Muscle of leg (tissue), 11 donors: ENCODE results near the gene LRRC74B. TPM values are rescaled to one million over a fixed set of nuclear protein-coding genes. Genes with fewer than 3 reads are reported as not detected.
"Not testable (repeated sequence)": the region's sequence is repeated elsewhere in the genome, so short reads cannot be mapped to it uniquely, and the experiment has no call there.

Experiments
- DNase-seq: peaks from one replicate; pipeline ENCODE4 v3.0.0; 2013
- H3K27ac ChIP-seq: one replicate; pipeline ENCODE4 v1.5.1; 2013; ENCODE audit warnings: mild to moderate bottlenecking, low read length, control low read depth
- H3K27me3 ChIP-seq: one replicate; pipeline ENCODE4 v1.6.1; 2013; ENCODE audit warnings: low read length; ENCODE audit not compliant: control insufficient read depth, insufficient read depth
- H3K36me3 ChIP-seq: one replicate; pipeline ENCODE4 v1.6.1; 2013; ENCODE audit warnings: low read length; ENCODE audit not compliant: control insufficient read depth, insufficient read depth
- H3K4me1 ChIP-seq: one replicate; pipeline ENCODE4 v1.6.1; 2013; ENCODE audit warnings: low read length; ENCODE audit not compliant: control insufficient read depth, insufficient read depth
- H3K4me3 ChIP-seq: one replicate; pipeline ENCODE4 v1.5.1; 2013; ENCODE audit warnings: low read length, control low read depth
- H3K9me3 ChIP-seq: replicated peaks from 2 replicates; pipeline ENCODE4 v1.6.1; 2013; ENCODE audit warnings: low read depth, low read length; ENCODE audit not compliant: control insufficient read depth
- WGBS: methylation state at CpG from one replicate; pipeline ENCODE4 v1.1.5; 2013; ENCODE audit warnings: missing lambda C conversion rate; ENCODE audit not compliant: insufficient coverage; 5-methylcytosine and 5-hydroxymethylcytosine counted together
- polyA plus RNA-seq, 8 donors: library from polyadenylated mRNA; unstranded; fragments of 120-200 nt; gene quantifications; one replicate each; pipeline versions ENCODE4 v1.2.1 to v1.2.3, GENCODE V29; 2013; ENCODE audit warnings: inconsistent platforms in 1 of 8, low replicate concordance in 1 of 8; ENCODE audit not compliant: insufficient read length in 8 of 8, insufficient read depth in 1 of 8
- total RNA-seq: library from RNA; stranded (reverse); fragments of 120-200 nt; gene quantifications from one replicate; pipeline ENCODE4 v1.2.4, GENCODE V29; 2013

Gene LRRC74B
- total and polyA plus RNA-seq, 9 donors, result 0.09 to 0.34 (median 0.15) TPM; not detected in 3

- DNase-seq, result no peak
- Histone ChIP-seq H3K4me1 (peaks cover 9% of the 10 kb centered on the region), H3K27me3 (no peaks in the 10 kb centered on the region), H3K36me3 (no peaks in the 10 kb centered on the region), H3K4me3 (no peak overlapping the region), H3K9me3 (no peaks in the 10 kb centered on the region), H3K27ac (no peak overlapping the region)
- WGBS, result 78% methylated on average over 11 of the region's 11 CpGs
These were observed 33.2 kb downstream of the LRRC74B start for GRCh38 chr22:21078916-21079315.

GRCh38 chr22:21079493-21079892 lies 33.7 kb downstream of the LRRC74B start:
- no peak overlapping the region for H3K4me3 ChIP-seq
- no peak overlapping the region for H3K27ac ChIP-seq
- H3K4me1 ChIP-seq, result peaks cover 9% of the 10 kb centered on the region
- 65% methylated on average over 4 of the region's 5 CpGs for WGBS
- no peaks in the 10 kb centered on the region for H3K36me3 ChIP-seq
- no peaks in the 10 kb centered on the region for H3K27me3 ChIP-seq
- no peak for DNase-seq
- no peaks in the 10 kb centered on the region for H3K9me3 ChIP-seq

- no peak for DNase-seq
- Histone ChIP-seq H3K36me3 (no peaks in the 10 kb centered on the region), H3K27ac (no peak overlapping the region), H3K9me3 (no peaks in the 10 kb centered on the region), H3K27me3 (no peaks in the 10 kb centered on the region), H3K4me1 (peaks cover 9% of the 10 kb centered on the region), H3K4me3 (no peak overlapping the region)
- WGBS, result 86% methylated on average over 22 of the region's 31 CpGs
These were observed 34.8 kb downstream of the LRRC74B start for GRCh38 chr22:21080435-21081137.

- DNase-seq, result no peak
- H3K27me3 ChIP-seq, result no peaks in the 10 kb centered on the region
- H3K4me1 ChIP-seq, result no peaks in the 10 kb centered on the region
- WGBS, result 89% methylated on average over 1 of the region's 6 CpGs
- no peak overlapping the region for H3K27ac ChIP-seq
- no peaks in the 10 kb centered on the region for H3K36me3 ChIP-seq
- no peak overlapping the region for H3K4me3 ChIP-seq
- H3K9me3 ChIP-seq, result no peaks in the 10 kb centered on the region
These were observed 36.5 kb downstream of the LRRC74B start for GRCh38 chr22:21082248-21082647.

- H3K36me3 ChIP-seq, result no peaks in the 10 kb centered on the region
- no peaks in the 10 kb centered on the region for H3K4me1 ChIP-seq
- no peak overlapping the region for H3K4me3 ChIP-seq
- no peak for DNase-seq
- no peak overlapping the region for H3K27ac ChIP-seq
- WGBS, result 87% methylated on average over 4 of the region's 5 CpGs
- H3K9me3 ChIP-seq, result no peaks in the 10 kb centered on the region
- no peaks in the 10 kb centered on the region for H3K27me3 ChIP-seq
These were observed 41.4 kb downstream of the LRRC74B start for GRCh38 chr22:21087119-21087518.

GRCh38 chr22:21087926-21088325 lies 42.2 kb downstream of the LRRC74B start:
- not testable (repeated sequence) for H3K4me1 ChIP-seq, DNase-seq
- WGBS, result no CpG with 5 or more reads among the region's 11 CpGs

GRCh38 chr22:21091220-21091619 lies 45.5 kb downstream of the LRRC74B start:
- H3K27me3 ChIP-seq, H3K36me3 ChIP-seq, H3K27ac ChIP-seq, H3K9me3 ChIP-seq, DNase-seq, H3K4me1 ChIP-seq, H3K4me3 ChIP-seq: not testable (repeated sequence)
- WGBS, result 88% methylated on average over 9 of the region's 11 CpGs

More at GRCh38 chr22:21087926-21088325, 42.2 kb downstream of the LRRC74B start:
- H3K27me3 ChIP-seq, H3K27ac ChIP-seq, H3K9me3 ChIP-seq, H3K4me3 ChIP-seq, H3K36me3 ChIP-seq: not testable (repeated sequence)

- Histone ChIP-seq H3K4me1 (no peaks in the 10 kb centered on the region), H3K36me3 (no peaks in the 10 kb centered on the region), H3K27ac (no peak overlapping the region), H3K4me3 (no peak overlapping the region), H3K9me3 (peaks cover under 1% of the 10 kb centered on the region), H3K27me3 (no peaks in the 10 kb centered on the region)
- 100% methylated on average over 1 of the region's 3 CpGs for WGBS
- DNase-seq, result no peak
These were observed 47.2 kb downstream of the LRRC74B start for GRCh38 chr22:21092797-21093554.

GRCh38 chr22:21093555-21094137 lies 47.9 kb downstream of the LRRC74B start:
- H3K27ac ChIP-seq, H3K36me3 ChIP-seq, H3K4me3 ChIP-seq, DNase-seq, H3K9me3 ChIP-seq, H3K4me1 ChIP-seq, H3K27me3 ChIP-seq: not testable (repeated sequence)
- 89% methylated on average over 4 of the region's 9 CpGs for WGBS
